GM12875 (cell line): ENCODE data around the gene PDE11A.

Experiments used
- H3K4me3 ChIP-seq: one replicate; pipeline ENCODE4 v1.5.1; 2011; ENCODE audit warnings: low read depth, low read length, control low read depth
- CTCF ChIP-seq: IDR thresholded peaks from 2 replicates; pipeline ENCODE4 v1.5.1; 2011; ENCODE audit warnings: low read depth, mild to moderate bottlenecking, control low read depth, inconsistent platforms, low read length, moderate library complexity, borderline replicate concordance; ENCODE audit not compliant: insufficient read depth

PDE11A gene

GRCh38 chr2:177633910-177634294, 438.7 kb downstream of the PDE11A start:
- no peak for TF ChIP-seq CTCF

GRCh38 chr2:177633111-177633510, 439.5 kb downstream of the PDE11A start:
- no peak for TF ChIP-seq CTCF
- H3K4me3 ChIP-seq, result no peak overlapping the region

More at GRCh38 chr2:177633910-177634294, 438.7 kb downstream of the PDE11A start:
- H3K4me3 ChIP-seq, result no peak overlapping the region

- TF ChIP-seq CTCF, result no peak
- H3K4me3 ChIP-seq, result no peak overlapping the region
Observed at GRCh38 chr2:177631680-177632079, 440.9 kb downstream of the PDE11A start.

GRCh38 chr2:177629357-177630024, 443.1 kb downstream of the PDE11A start:
- no peak overlapping the region for H3K4me3 ChIP-seq
- no peak for TF ChIP-seq CTCF

- TF ChIP-seq CTCF, result no peak
- no peak overlapping the region for H3K4me3 ChIP-seq
Observed at GRCh38 chr2:177628831-177629230, 443.7 kb downstream of the PDE11A start.

GRCh38 chr2:177625744-177626650, 446.6 kb downstream of the PDE11A start:
- no peak for TF ChIP-seq CTCF
- H3K4me3 ChIP-seq, result no peak overlapping the region
